Neuronal stem cell (in vitro differentiated cells): Measurements from ENCODE around the gene OR4X2.
"Not testable (repeated sequence)": the region's sequence is repeated elsewhere in the genome, so short reads cannot be mapped to it uniquely, and the experiment has no call there.

Source experiments
- DNase-seq: peaks from one replicate; pipeline ENCODE4 v3.0.0-alpha.2; 2013; ENCODE audit warnings: low spot score
- H2AFZ ChIP-seq: one replicate; pipeline ENCODE4 v1.6.1; 2013; ENCODE audit warnings: mild to moderate bottlenecking, low read length, inconsistent platforms
- H2AK5ac ChIP-seq: 2 replicates; pipeline ENCODE4 v1.6.1; 2013; ENCODE audit warnings: low read depth, mild to moderate bottlenecking, inconsistent platforms, low read length, moderate library complexity, mixed read lengths
- H2BK120ac ChIP-seq: 2 replicates; pipeline ENCODE4 v1.6.1; 2013; ENCODE audit warnings: low read depth, mild to moderate bottlenecking, inconsistent platforms, low read length, moderate library complexity, mixed read lengths
- H2BK12ac ChIP-seq: one replicate; pipeline ENCODE4 v1.6.1; 2013; ENCODE audit warnings: low read length, inconsistent platforms
- H2BK15ac ChIP-seq: 2 replicates; pipeline ENCODE4 v1.6.1; 2013; ENCODE audit warnings: mild to moderate bottlenecking, low read length, inconsistent platforms, mixed read lengths
- H2BK5ac ChIP-seq: one replicate; pipeline ENCODE4 v1.6.1; 2013; ENCODE audit warnings: inconsistent platforms, mild to moderate bottlenecking, low read length, moderate library complexity
- H3K14ac ChIP-seq: one replicate; pipeline ENCODE4 v1.6.1; 2013; ENCODE audit warnings: low read length, inconsistent platforms
- H3K18ac ChIP-seq: 2 replicates; pipeline ENCODE4 v1.6.1; 2013; ENCODE audit warnings: low read length, inconsistent platforms
- H3K23ac ChIP-seq: 2 replicates; pipeline ENCODE4 v1.6.1; 2013; ENCODE audit warnings: low read depth, mild to moderate bottlenecking, mixed read lengths, low read length, inconsistent platforms; ENCODE audit not compliant: poor library complexity
- H3K27ac ChIP-seq: replicated peaks from 3 replicates; pipeline ENCODE4 v1.5.1; 2013; ENCODE audit warnings: low read length, inconsistent platforms
- H3K27me3 ChIP-seq, 3 experiments: 2 replicates each; pipeline ENCODE4 v1.6.1; 2013; ENCODE audit warnings: low read length in 3 of 3, mild to moderate bottlenecking in 2 of 3, inconsistent platforms in 1 of 3, low read depth in 1 of 3, mixed read lengths in 1 of 3, moderate library complexity in 1 of 3; ENCODE audit not compliant: control insufficient read depth in 3 of 3, insufficient read depth in 3 of 3
- H3K36me3 ChIP-seq, 2 donors: replicated peaks in 1 of 2; 2 replicates each; pipeline ENCODE4 v1.6.1; 2013; ENCODE audit warnings: low read length in 2 of 2; ENCODE audit not compliant: control insufficient read depth in 2 of 2, insufficient read depth in 2 of 2
- H3K4ac ChIP-seq: 2 replicates; pipeline ENCODE4 v1.6.1; 2013; ENCODE audit warnings: inconsistent platforms, mild to moderate bottlenecking, low read length, moderate library complexity
- H3K4me1 ChIP-seq, 2 donors: 1 replicate in 1 of 2; 2 replicates in 1 of 2; pipeline ENCODE4 v1.6.1; 2013; ENCODE audit warnings: low read length in 2 of 2, low read depth in 1 of 2; ENCODE audit not compliant: control insufficient read depth in 2 of 2, insufficient read depth in 1 of 2
- H3K4me2 ChIP-seq: one replicate; pipeline ENCODE4 v1.6.1; 2013; ENCODE audit warnings: mild to moderate bottlenecking, low read length, inconsistent platforms; ENCODE audit not compliant: insufficient read depth, poor library complexity, severe bottlenecking
- H3K4me3 ChIP-seq, 2 donors: 2 replicates each; pipeline ENCODE4 v1.5.1; 2013; ENCODE audit warnings: low read length in 2 of 2, mild to moderate bottlenecking in 2 of 2, inconsistent platforms in 1 of 2, moderate library complexity in 1 of 2
- H3K79me1 ChIP-seq: one replicate; pipeline ENCODE4 v1.6.1; 2013; ENCODE audit warnings: low read depth, mild to moderate bottlenecking, inconsistent platforms, low read length, moderate library complexity
- H3K9ac ChIP-seq: one replicate; pipeline ENCODE4 v1.6.1; 2013; ENCODE audit warnings: mild to moderate bottlenecking, low read depth, low read length, inconsistent platforms; ENCODE audit not compliant: poor library complexity
- H3K9me3 ChIP-seq, 2 donors: replicated peaks in 1 of 2; 2 replicates each; pipeline versions ENCODE3 to v1.6.1; 2013; ENCODE audit warnings: low read length in 2 of 2, mild to moderate bottlenecking in 2 of 2, inconsistent platforms in 1 of 2, low read depth in 1 of 2, mixed read lengths in 1 of 2, moderate library complexity in 1 of 2; ENCODE audit not compliant: control insufficient read depth in 2 of 2, insufficient read depth in 1 of 2
- H4K8ac ChIP-seq: one replicate; pipeline ENCODE4 v1.6.1; 2013; ENCODE audit warnings: low read depth, mild to moderate bottlenecking, inconsistent platforms, low read length, moderate library complexity
- H4K91ac ChIP-seq: one replicate; pipeline ENCODE4 v1.6.1; 2013; ENCODE audit warnings: low read length, low read depth, mild to moderate bottlenecking, inconsistent platforms; ENCODE audit not compliant: poor library complexity
- WGBS, 2 donors: extraction: QIAGEN DNeasy Blood & Tissue Kit; methylation state at CpG; one replicate each; pipeline ENCODE4 v1.1.7; 2013; ENCODE audit warnings: missing lambda C conversion rate in 2 of 2, mixed read lengths in 1 of 2; ENCODE audit not compliant: insufficient read length in 2 of 2, insufficient replicate concordance in 1 of 2; ENCODE audit errors: extremely low coverage in 2 of 2; 5-methylcytosine and 5-hydroxymethylcytosine counted together

OR4X2 gene

DNA sequence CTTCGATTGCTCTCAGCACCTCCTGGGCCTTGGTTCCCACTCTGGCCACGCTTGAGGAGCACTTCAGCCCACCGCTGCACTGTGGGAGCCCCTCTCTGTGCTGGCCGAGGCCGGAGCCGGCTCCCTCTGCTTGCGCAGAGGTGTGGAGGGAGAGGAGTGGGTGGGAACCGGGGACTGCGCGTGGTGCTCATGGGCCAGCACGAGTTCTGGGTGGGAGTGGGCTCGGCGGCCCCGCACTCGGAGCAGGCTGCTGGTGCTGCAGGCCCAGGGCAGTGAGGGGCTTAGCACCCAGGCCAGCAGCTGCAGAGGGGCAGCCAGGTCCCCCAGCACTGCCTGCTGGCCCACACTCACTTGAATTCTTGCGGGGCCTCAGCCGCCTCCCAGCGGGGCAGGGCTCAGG is 16.1 kb upstream of the OR4X2 start:
- no peak overlapping the region for H2BK5ac ChIP-seq
- no peak overlapping the region for H3K14ac ChIP-seq
- no CpG with 5 or more reads among the region's 18 CpGs for WGBS, 2 donors
- no peaks in the 10 kb centered on the region for H3K4me1 ChIP-seq
- H2AFZ ChIP-seq: peak overlapping the region; percentile 17
- H3K23ac ChIP-seq: peak overlapping the region; percentile 23
- no peak overlapping the region for H3K4ac ChIP-seq
- H3K36me3 ChIP-seq: no peaks in the 10 kb centered on the region
- H3K27me3 ChIP-seq: no peaks in the 10 kb centered on the region
- H2BK120ac ChIP-seq: no peak overlapping the region
- H3K79me1 ChIP-seq: no peaks in the 10 kb centered on the region
- H4K91ac ChIP-seq: no peak overlapping the region
- no peak overlapping the region for H2AK5ac ChIP-seq
- peaks cover 0 to 6% of the 10 kb centered on the region in 2 donors for H3K9me3 ChIP-seq
- no peak overlapping the region for H2BK12ac ChIP-seq
- H4K8ac ChIP-seq: no peak overlapping the region
- H3K9ac ChIP-seq: no peak overlapping the region
- no peak overlapping the region for H3K27ac ChIP-seq
- H3K4me2 ChIP-seq: no peak overlapping the region
- no peak overlapping the region for H3K18ac ChIP-seq
- no peak for DNase-seq
- H3K4me3 ChIP-seq: peak overlapping the region in 1 of 2 donors; percentile 51
- no peak overlapping the region for H2BK15ac ChIP-seq

DNA sequence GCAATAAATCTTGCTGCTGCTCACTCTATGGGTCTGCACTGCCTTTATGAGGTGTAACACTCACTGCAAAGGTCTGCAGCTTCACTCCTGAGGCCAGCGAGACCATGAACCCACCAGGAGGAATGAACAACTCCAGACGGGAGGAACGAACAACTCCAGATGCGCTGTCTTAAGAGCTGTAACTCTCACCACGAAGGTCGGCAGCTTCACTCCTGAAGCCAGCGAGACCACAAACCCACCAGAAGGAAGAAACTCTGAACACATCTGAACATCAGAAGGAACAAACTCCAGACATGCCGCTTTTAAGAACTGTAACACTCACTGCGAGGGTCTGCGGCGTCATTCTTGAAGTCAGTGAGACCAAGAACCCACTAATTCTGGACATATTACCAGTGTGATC is 14.8 kb upstream of the OR4X2 start:
- not testable (repeated sequence) for H3K36me3 ChIP-seq, H3K4me3 ChIP-seq, H4K91ac ChIP-seq, H3K9me3 ChIP-seq, H3K14ac ChIP-seq, H2BK120ac ChIP-seq, H3K4me1 ChIP-seq, H4K8ac ChIP-seq, H3K23ac ChIP-seq, H2AFZ ChIP-seq, H3K4me2 ChIP-seq, H3K4ac ChIP-seq, H3K79me1 ChIP-seq, H3K27me3 ChIP-seq, H2BK12ac ChIP-seq, DNase-seq, H2BK5ac ChIP-seq, H3K27ac ChIP-seq, H3K9ac ChIP-seq, H2BK15ac ChIP-seq, H2AK5ac ChIP-seq, H3K18ac ChIP-seq
- no CpG with 5 or more reads among the region's 11 CpGs for WGBS, 2 donors

DNA sequence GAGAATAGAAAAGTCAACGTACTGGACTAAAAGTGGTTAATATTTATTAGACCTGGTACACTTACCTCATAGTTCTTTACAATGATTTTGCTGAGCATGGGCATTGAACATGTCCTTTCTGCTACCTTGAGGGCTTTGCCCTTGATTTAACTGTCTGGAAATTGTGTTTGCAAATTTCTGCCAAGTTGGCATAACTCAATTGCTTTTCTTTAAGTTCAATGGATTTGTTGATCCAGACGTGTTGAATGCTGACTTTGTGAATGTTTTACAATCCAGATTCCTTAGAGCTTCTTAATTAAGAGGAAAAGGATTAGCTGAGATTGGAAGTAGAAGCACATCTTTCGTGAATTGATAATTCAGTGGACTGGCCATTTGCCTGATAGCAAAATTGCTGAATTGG is 7.2 kb upstream of the OR4X2 start:
- H3K23ac ChIP-seq: no peak overlapping the region
- H3K9ac ChIP-seq: no peak overlapping the region
- H2BK120ac ChIP-seq: no peak overlapping the region
- H3K27me3 ChIP-seq: no peaks in the 10 kb centered on the region
- DNase-seq: no peak
- no peak overlapping the region for H3K14ac ChIP-seq
- no peak overlapping the region for H3K4me3 ChIP-seq
- no peak overlapping the region for H3K4me2 ChIP-seq
- no peak overlapping the region for H4K8ac ChIP-seq
- no peak overlapping the region for H4K91ac ChIP-seq
- H3K4me1 ChIP-seq: no peaks in the 10 kb centered on the region
- peaks cover 0 to 6% of the 10 kb centered on the region in 2 donors for H3K9me3 ChIP-seq
- no peaks in the 10 kb centered on the region for H3K36me3 ChIP-seq
- no peak overlapping the region for H2BK5ac ChIP-seq
- H3K79me1 ChIP-seq: no peaks in the 10 kb centered on the region
- no peak overlapping the region for H3K4ac ChIP-seq
- H2BK12ac ChIP-seq: no peak overlapping the region
- H2AK5ac ChIP-seq: no peak overlapping the region
- H3K18ac ChIP-seq: no peak overlapping the region
- H3K27ac ChIP-seq: no peak overlapping the region
- whole genome bisulfite sequencing, 2 donors: no CpG with 5 or more reads among the region's 3 CpGs
- no peak overlapping the region for H2BK15ac ChIP-seq
- no peak overlapping the region for H2AFZ ChIP-seq

DNA sequence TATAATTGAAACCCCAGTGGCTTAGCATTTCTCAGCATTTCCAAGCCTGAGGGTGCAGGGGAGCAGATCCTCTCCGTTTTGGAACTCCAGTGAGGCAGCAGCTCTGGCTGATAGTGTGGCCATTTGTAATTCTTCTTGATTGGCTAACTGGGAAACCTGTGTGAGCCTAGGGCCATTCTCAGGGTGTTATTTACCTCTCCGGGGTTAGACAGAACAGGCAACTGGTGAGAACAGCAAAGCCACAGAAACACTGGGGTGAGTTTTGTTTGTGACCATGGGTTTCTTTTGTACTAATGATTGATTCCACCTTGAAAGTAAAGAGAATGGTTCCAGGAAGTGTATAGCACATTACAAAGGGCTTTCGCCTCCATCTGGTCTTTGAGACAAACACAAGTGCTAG is 2.4 kb upstream of the OR4X2 start:
- Histone ChIP-seq H2AFZ (peak overlapping the region; percentile 19), H3K4me2 (no peak overlapping the region), H3K27ac (no peak overlapping the region), H2AK5ac (no peak overlapping the region), H4K91ac (no peak overlapping the region), H4K8ac (no peak overlapping the region), H3K23ac (no peak overlapping the region), H3K79me1 (no peaks in the 10 kb centered on the region), H3K9ac (no peak overlapping the region), H2BK5ac (no peak overlapping the region), H3K4me3 (no peak overlapping the region), H2BK12ac (no peak overlapping the region), H2BK120ac (no peak overlapping the region), H3K18ac (no peak overlapping the region), H3K36me3 (no peaks in the 10 kb centered on the region), H3K27me3 (no peaks in the 10 kb centered on the region), H3K14ac (no peak overlapping the region), H3K9me3 (peaks cover 0 to 6% of the 10 kb centered on the region in 2 donors), H3K4me1 (no peaks in the 10 kb centered on the region), H3K4ac (no peak overlapping the region), H2BK15ac (no peak overlapping the region)
- DNase-seq: no peak
- WGBS, 2 donors: no CpG with 5 or more reads among the region's 3 CpGs
